Subcutaneous adipose tissue (tissue), 4 donors: ENCODE results near the gene PAAF1. TPM values are rescaled to one million over a fixed set of nuclear protein-coding genes. Genes with fewer than 3 reads are reported as not detected.

Experiments
- total RNA-seq, 4 donors: library from RNA; depleted of rRNA; stranded (reverse); fragments of >200 nt; gene quantifications; one replicate each; pipeline ENCODE4 v1.1.0, GENCODE V29; 2016
- TF ChIP-seq, protein P1 (sequence below): fragments of 450-650 bp; IDR thresholded peaks from one replicate; pipeline ENCODE4 v1.5.1; 2016; ENCODE audit warnings: low read depth, mild to moderate bottlenecking, control low read depth, antibody characterized with exemption, moderate library complexity

Gene PAAF1
- total RNA-seq, 4 donors from 2014 or later = 8.2 to 28.4 (median 20.6) TPM

DNA sequence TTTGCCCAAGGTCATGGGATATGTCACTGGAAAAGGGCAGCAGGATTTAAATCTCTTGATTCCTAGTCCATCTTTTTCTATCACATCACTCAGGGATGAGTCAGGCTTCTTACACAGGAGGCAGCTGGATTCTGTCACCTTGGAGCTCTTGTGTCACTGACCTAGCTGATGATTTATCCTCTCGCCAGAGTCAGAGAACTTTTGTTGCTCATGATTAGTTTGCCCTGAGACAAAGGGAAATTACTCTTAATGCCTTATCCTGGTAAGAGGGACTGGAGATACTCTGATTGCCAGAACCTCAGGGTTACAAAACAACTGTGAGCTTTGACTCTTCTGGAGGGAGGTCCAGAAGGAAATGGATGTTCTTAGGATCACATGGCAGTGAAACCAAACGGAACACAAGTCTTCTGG lies 10.2 kb upstream of the PAAF1 start:
- TF ChIP-seq, protein P1, sequence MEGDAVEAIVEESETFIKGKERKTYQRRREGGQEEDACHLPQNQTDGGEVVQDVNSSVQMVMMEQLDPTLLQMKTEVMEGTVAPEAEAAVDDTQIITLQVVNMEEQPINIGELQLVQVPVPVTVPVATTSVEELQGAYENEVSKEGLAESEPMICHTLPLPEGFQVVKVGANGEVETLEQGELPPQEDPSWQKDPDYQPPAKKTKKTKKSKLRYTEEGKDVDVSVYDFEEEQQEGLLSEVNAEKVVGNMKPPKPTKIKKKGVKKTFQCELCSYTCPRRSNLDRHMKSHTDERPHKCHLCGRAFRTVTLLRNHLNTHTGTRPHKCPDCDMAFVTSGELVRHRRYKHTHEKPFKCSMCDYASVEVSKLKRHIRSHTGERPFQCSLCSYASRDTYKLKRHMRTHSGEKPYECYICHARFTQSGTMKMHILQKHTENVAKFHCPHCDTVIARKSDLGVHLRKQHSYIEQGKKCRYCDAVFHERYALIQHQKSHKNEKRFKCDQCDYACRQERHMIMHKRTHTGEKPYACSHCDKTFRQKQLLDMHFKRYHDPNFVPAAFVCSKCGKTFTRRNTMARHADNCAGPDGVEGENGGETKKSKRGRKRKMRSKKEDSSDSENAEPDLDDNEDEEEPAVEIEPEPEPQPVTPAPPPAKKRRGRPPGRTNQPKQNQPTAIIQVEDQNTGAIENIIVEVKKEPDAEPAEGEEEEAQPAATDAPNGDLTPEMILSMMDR = no peak

DNA sequence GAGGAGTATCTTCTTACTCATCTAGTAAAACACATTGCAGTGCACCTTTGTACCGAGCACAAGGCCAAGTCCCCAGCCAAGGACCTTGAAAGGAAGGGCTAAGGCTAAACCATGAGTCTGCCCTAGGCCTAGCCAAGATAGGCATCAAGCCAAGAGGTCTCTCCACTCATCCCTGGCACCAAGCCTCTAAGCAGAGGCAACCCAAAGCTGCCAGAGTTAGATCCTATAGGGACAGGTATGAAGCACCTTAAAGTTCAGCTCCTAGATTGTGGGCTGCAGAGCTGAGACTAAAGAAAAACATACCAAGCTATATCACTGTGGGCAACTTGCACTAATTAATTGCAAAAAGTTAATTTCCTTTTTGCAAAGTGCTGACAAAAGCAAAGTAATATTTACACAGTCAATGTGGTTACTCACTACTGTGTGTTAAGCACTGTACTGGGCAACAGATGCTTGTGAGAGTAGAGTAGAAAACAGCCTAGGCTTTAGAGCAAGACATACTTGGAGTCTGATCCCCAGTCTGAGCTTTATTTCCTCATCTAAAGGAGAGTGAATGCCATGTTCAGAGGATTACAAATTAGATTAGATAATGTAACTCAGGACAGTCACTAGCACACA lies 7.4 kb upstream of the PAAF1 start:
- TF ChIP-seq, protein P1 = no peak

GRCh38 chr11:73870261-73870660 lies 6.5 kb upstream of the PAAF1 start:
- TF ChIP-seq, protein P1 = no peak

DNA sequence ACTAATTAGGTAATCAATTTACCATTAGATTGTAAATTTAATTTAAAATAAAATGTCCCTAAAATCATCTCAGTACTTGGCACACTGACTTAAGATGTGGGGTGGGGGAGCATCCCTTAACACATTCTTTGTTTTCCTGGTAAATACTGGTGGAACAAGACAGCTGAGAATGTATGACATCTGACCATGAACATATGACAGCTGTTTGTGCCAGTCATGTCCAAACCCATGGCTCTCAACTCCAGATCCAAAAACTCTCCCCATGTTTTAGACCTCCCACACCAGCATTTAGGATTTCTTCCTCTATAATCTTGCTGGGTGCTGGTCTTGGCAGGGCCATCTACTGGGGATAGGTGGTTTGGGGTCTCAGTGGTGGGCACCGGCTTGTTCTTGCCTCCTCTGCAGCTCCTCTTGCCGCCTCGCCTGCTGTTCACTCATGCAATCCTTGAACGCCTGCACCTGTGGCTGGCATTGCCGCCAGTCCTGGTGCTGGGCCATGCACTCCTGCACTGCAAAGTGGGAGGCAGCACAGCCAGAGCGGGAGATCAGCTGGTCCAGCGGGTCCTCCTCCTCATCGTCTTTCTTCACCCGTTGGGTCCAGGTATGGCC lies 3.9 kb upstream of the PAAF1 start:
- TF ChIP-seq, protein P1 = no peak

DNA sequence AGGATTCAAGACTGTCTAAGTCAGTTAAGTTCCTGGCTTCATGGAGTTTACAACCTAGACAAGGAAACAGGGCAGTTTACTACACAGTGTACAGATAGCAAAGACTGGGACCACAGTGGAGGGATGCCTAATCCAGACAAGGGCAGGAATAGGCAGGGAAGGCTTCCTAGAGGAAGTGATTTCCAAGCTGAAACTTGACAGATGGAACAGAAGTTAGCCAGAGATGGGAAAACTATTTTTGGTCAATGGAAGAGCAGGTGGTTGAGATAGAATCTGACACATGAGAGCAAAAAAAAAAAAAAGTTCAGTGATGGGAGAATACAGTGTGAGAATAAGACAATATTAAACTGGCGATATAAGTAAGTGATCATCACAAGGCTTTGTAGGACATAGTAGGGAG lies 1.4 kb upstream of the PAAF1 start:
- TF ChIP-seq, protein P1 = no peak

- TF ChIP-seq, protein P1 = no peak
Observed at GRCh38 chr11:73875840-73876239, 959 bp upstream of the PAAF1 start.

- TF ChIP-seq, protein P1 = no peak
Observed at GRCh38 chr11:73878771-73879170, 2.0 kb downstream of the PAAF1 start.
